ENCODE measurements around the gene RIC8A.

GRCh38 chr11:235609-235996 is 28.1 kb downstream of the RIC8A start:
- TF ChIP-seq CTCF (IDR thresholded peaks at IDR 0.05) (no peak), POLR2A (IDR thresholded peaks at IDR 0.05) (no peak)
